ENCODE measurements around the gene SLC7A7. TPM values are rescaled to one million over a fixed set of nuclear protein-coding genes. Genes with fewer than 3 reads are reported as not detected.
"Not testable (repeated sequence)": the region's sequence is repeated elsewhere in the genome, so short reads cannot be mapped to it uniquely, and the experiment has no call there.

Gene SLC7A7
- total and polyA plus RNA-seq, 10 of the 15 experiments (the other 5 are each of a cell fraction or from before 2014, with no cell fraction given), result 27.8 to 79.2 (median 50.8) TPM

DNA sequence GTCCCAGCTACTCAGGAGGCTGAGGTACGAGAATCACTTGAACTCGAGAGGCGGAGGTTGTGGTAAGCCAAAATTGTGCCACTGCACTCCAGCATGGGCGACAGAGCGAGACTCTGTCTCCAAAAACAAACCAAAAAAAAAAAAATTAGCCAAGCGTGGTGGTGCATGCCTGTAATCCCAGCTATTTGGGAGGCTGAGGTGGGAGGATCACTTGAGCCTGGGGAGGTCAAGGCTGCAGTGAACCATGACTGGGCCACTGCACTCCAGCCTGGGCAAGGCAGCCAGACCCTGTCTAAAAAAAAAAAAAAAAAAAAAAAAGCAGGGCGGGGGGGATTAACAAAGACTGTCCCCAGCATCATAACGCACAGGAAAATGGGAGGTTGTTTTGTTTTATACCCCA is 38.4 kb downstream of the SLC7A7 start:
- H3K4me3 ChIP-seq; H3K27ac ChIP-seq (ENCODE audit: control insufficient read depth, insufficient read depth); DNase-seq (ENCODE audit: low read depth, low spot score); H3K9ac ChIP-seq (ENCODE audit: control insufficient read depth, insufficient read depth, low read length); H3K27me3 ChIP-seq (replicated peaks in 1 of 2; ENCODE audit: control insufficient read depth in 2 of 2, insufficient read depth in 2 of 2, low read length in 1 of 2); H3K79me2 ChIP-seq (ENCODE audit: control insufficient read depth, insufficient read depth, low read length); FAIRE-seq; H2AFZ ChIP-seq (ENCODE audit: control insufficient read depth, low read depth, low read length); BruUV-seq (replicated peaks); H4K20me1 ChIP-seq (ENCODE audit: control insufficient read depth, insufficient read depth); H3K9me3 ChIP-seq (replicated peaks; ENCODE audit: control insufficient read depth, insufficient read depth, low read length); ATAC-seq; H3K4me2 ChIP-seq (ENCODE audit: control insufficient read depth, insufficient read depth): not testable (repeated sequence)
- WGBS (ENCODE audit: insufficient coverage, insufficient replicate concordance, low lambda C conversion rate, missing lambda C conversion rate), result 77% methylated on average over 7 of the region's 8 CpGs
- intact Hi-C loops (cut with micrococcal nuclease; ENCODE audit: unreplicated experiment), result loop anchor here (1.0 to 5.0 kb wide), 3 partner anchors 42 to 125 kb away; no protein-coding TSS in a partner anchor
- POLR2A ChIA-PET, result interaction anchor here (0.7 to 1.5 kb wide), 2 partner anchors 37 to 283 kb away, joined by 3 to 6 read pairs; no protein-coding TSS in a partner anchor
- Histone ChIP-seq H3K36me3 (ENCODE audit: control insufficient read depth in 2 of 2, insufficient read depth in 2 of 2, low read length in 1 of 2) (peaks cover 20 to 30% of the 10 kb centered on the region in 2 experiments), H3K4me1 (ENCODE audit: control insufficient read depth, insufficient read depth, low read length) (peaks cover 13% of the 10 kb centered on the region)
- in situ Hi-C loops (cut with MboI), result loop anchor here (5.0 kb wide), 2 partner anchors 70 to 205 kb away; no protein-coding TSS in a partner anchor
- CTCF ChIA-PET, result interaction anchor here (0.6 to 8.1 kb wide), 11 partner anchors 10 to 207 kb away, joined by 3 to 92 read pairs (median 4); partner anchors contain the start of genes OXA1L and SLC7A7
- RAD21 ChIA-PET (ENCODE audit: unreplicated experiment), result interaction anchor here (0.7 to 7.2 kb wide), 6 partner anchors 43 to 211 kb away, joined by 3 to 51 read pairs (median 4); no protein-coding TSS in a partner anchor
- SMC1A ChIA-PET (ENCODE audit: uncharacterized antibody, unreplicated experiment), result interaction anchor here (1.1 to 7.2 kb wide), 4 partner anchors 36 to 76 kb away, joined by 4 to 84 read pairs (median 8); no protein-coding TSS in a partner anchor

DNA sequence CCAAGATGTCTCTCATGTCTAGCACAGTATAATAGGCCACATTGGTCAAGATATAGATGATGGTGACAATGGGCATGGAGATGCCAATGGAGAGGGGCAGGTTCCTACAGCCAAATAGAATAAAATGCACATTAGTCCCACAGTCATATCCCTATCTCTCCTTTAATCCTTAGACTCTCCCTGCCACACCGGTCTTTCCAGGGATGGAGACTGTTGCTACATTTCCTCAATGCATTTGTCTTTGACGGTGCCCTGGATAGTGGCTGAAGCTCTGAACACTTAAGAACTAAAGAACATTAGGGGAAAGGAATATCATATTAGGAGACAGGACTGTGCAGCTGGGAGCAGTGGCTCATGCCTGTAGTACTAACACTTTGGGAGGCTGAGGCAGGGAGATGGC is 39.0 kb downstream of the SLC7A7 start:
- no peak overlapping the region for H3K9ac ChIP-seq (ENCODE audit: control insufficient read depth, insufficient read depth, low read length)
- FAIRE-seq (no peak), DNase-seq (ENCODE audit: low read depth, low spot score) (no peak), ATAC-seq (no peak)
- H3K79me2 ChIP-seq (ENCODE audit: control insufficient read depth, insufficient read depth, low read length), result no peaks in the 10 kb centered on the region
- CTCF ChIA-PET, result interaction anchor here (0.8 to 8.1 kb wide), 6 partner anchors 9 to 206 kb away, joined by 3 to 92 read pairs (median 12); partner anchors contain the start of gene OXA1L
- WGBS (ENCODE audit: insufficient coverage, insufficient replicate concordance, low lambda C conversion rate, missing lambda C conversion rate), result 96% methylated on average over 2 of the region's 2 CpGs
- H3K4me1 ChIP-seq (ENCODE audit: control insufficient read depth, insufficient read depth, low read length), result peaks cover 13% of the 10 kb centered on the region
- H2AFZ ChIP-seq (ENCODE audit: control insufficient read depth, low read depth, low read length), result no peak overlapping the region
- in situ Hi-C loops (cut with MboI), result loop anchor here (5.0 kb wide), 2 partner anchors 71 to 204 kb away; no protein-coding TSS in a partner anchor
- no TSS peak for BruUV-seq (replicated peaks)
- no peaks in the 10 kb centered on the region for H3K9me3 ChIP-seq (replicated peaks; ENCODE audit: control insufficient read depth, insufficient read depth, low read length)
- H3K4me2 ChIP-seq (ENCODE audit: control insufficient read depth, insufficient read depth), result no peak overlapping the region
- intact Hi-C loops (cut with micrococcal nuclease; ENCODE audit: unreplicated experiment), result loop anchor here (5.0 kb wide), 1 partner anchor 126 kb away; no protein-coding TSS in a partner anchor
- H4K20me1 ChIP-seq (ENCODE audit: control insufficient read depth, insufficient read depth), result no peaks in the 10 kb centered on the region
- POLR2A ChIA-PET, result interaction anchor here (0.7 kb wide), 1 partner anchor 282 kb away, joined by 3 read pairs; no protein-coding TSS in a partner anchor
- no peaks in the 10 kb centered on the region for H3K27me3 ChIP-seq (replicated peaks in 1 of 2; ENCODE audit: control insufficient read depth in 2 of 2, insufficient read depth in 2 of 2, low read length in 1 of 2)
- SMC1A ChIA-PET (ENCODE audit: uncharacterized antibody, unreplicated experiment), result interaction anchor here (0.8 to 7.2 kb wide), 3 partner anchors 37 to 77 kb away, joined by 4 to 84 read pairs (median 8); no protein-coding TSS in a partner anchor
- H3K4me3 ChIP-seq, result no peak overlapping the region
- peaks cover 25 to 36% of the 10 kb centered on the region in 2 experiments for H3K36me3 ChIP-seq (ENCODE audit: control insufficient read depth in 2 of 2, insufficient read depth in 2 of 2, low read length in 1 of 2)
- RAD21 ChIA-PET (ENCODE audit: unreplicated experiment), result interaction anchor here (0.7 to 7.2 kb wide), 6 partner anchors 44 to 211 kb away, joined by 3 to 51 read pairs (median 4); no protein-coding TSS in a partner anchor
- no peak overlapping the region for H3K27ac ChIP-seq (ENCODE audit: control insufficient read depth, insufficient read depth)
- TF ChIP-seq MTA2 (IDR thresholded peaks at IDR 0.05; ENCODE audit: low read depth) (no peak), JUNB (IDR thresholded peaks at IDR 0.05) (no peak), TCF7 (IDR thresholded peaks at IDR 0.05; ENCODE audit: borderline replicate concordance) (no peak), ZNF207 (IDR thresholded peaks at IDR 0.05; ENCODE audit: borderline replicate concordance) (no peak), RAD51 (IDR thresholded peaks at IDR 0.05) (no peak), ESRRA (IDR thresholded peaks at IDR 0.05; ENCODE audit: low read length) (no peak), CHD1 (IDR thresholded peaks at IDR 0.05; ENCODE audit: low read depth, low read length) (no peak), MYC (IDR thresholded peaks at IDR 0.05; ENCODE audit: insufficient read depth, insufficient read length, insufficient replicate concordance, low read length, severe bottlenecking) (no peak), PAX8 (IDR thresholded peaks at IDR 0.05) (no peak), TBL1XR1 (IDR thresholded peaks at IDR 0.05; ENCODE audit: low read depth, low read length) (no peak), TCF12 (IDR thresholded peaks at IDR 0.05; ENCODE audit: low read depth, low read length) (no peak), SREBF1 (IDR thresholded peaks at IDR 0.05; ENCODE audit: low read length) (no peak)
- TF ChIP-seq, protein P1, sequence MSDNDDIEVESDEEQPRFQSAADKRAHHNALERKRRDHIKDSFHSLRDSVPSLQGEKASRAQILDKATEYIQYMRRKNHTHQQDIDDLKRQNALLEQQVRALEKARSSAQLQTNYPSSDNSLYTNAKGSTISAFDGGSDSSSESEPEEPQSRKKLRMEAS (IDR thresholded peaks at IDR 0.05; ENCODE audit: low read depth, low read length), result no peak
- TF ChIP-seq, protein P2, sequence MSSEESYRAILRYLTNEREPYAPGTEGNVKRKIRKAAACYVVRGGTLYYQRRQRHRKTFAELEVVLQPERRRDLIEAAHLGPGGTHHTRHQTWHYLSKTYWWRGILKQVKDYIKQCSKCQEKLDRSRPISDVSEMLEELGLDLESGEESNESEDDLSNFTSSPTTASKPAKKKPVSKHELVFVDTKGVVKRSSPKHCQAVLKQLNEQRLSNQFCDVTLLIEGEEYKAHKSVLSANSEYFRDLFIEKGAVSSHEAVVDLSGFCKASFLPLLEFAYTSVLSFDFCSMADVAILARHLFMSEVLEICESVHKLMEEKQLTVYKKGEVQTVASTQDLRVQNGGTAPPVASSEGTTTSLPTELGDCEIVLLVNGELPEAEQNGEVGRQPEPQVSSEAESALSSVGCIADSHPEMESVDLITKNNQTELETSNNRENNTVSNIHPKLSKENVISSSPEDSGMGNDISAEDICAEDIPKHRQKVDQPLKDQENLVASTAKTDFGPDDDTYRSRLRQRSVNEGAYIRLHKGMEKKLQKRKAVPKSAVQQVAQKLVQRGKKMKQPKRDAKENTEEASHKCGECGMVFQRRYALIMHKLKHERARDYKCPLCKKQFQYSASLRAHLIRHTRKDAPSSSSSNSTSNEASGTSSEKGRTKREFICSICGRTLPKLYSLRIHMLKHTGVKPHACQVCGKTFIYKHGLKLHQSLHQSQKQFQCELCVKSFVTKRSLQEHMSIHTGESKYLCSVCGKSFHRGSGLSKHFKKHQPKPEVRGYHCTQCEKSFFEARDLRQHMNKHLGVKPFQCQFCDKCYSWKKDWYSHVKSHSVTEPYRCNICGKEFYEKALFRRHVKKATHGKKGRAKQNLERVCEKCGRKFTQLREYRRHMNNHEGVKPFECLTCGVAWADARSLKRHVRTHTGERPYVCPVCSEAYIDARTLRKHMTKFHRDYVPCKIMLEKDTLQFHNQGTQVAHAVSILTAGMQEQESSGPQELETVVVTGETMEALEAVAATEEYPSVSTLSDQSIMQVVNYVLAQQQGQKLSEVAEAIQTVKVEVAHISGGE (CRISPR knock-in tag; IDR thresholded peaks at IDR 0.05), result no peak

Measured in GM12878 (cell line).